GM23338 (cell line): ENCODE measurements around the gene DCP2. TPM values are rescaled to one million over a fixed set of nuclear protein-coding genes. Genes with fewer than 3 reads are reported as not detected.

Experiments used
- ATAC-seq: fragments of 200-7000 bp; cut with Tn5 transposase; 3 replicates; pipeline ENCODE4 v1.9.1; 2020
- DNase-seq: peaks from one replicate; pipeline ENCODE4 v3.0.0-alpha.2; 2015; ENCODE audit warnings: low spot score
- H2AFZ ChIP-seq: fragments of 200-600 bp; sonication (generic); 2 replicates; pipeline ENCODE4 v1.8.0; 2016; ENCODE audit warnings: antibody characterized with exemption, mild to moderate bottlenecking, moderate library complexity
- H3F3A ChIP-seq: fragments of 200-600 bp; sonication (generic); replicated peaks from 2 replicates; pipeline ENCODE4 v1.8.0; 2017; ENCODE audit warnings: antibody characterized with exemption, mixed run types, low read depth
- H3K27ac ChIP-seq: fragments of 200-600 bp; sonication (generic); 2 replicates; pipeline ENCODE4 v1.6.1; 2016; ENCODE audit warnings: low read depth
- H3K27me3 ChIP-seq: fragments of 200-600 bp; sonication (generic); 2 replicates; pipeline ENCODE4 v1.8.0; 2016; ENCODE audit warnings: mild to moderate bottlenecking, mixed run types, moderate library complexity; ENCODE audit not compliant: insufficient read depth
- H3K36me3 ChIP-seq: fragments of 200-600 bp; sonication (generic); 2 replicates; pipeline ENCODE4 v1.8.0; 2016; ENCODE audit warnings: mild to moderate bottlenecking; ENCODE audit not compliant: insufficient read depth
- H3K4me1 ChIP-seq: fragments of 200-600 bp; sonication (generic); 2 replicates; pipeline ENCODE4 v1.8.0; 2016; ENCODE audit warnings: mild to moderate bottlenecking, moderate library complexity; ENCODE audit not compliant: insufficient read depth
- H3K4me2 ChIP-seq: fragments of 200-600 bp; sonication (generic); 2 replicates; pipeline ENCODE4 v1.7.1; 2017; ENCODE audit warnings: mixed run types
- H3K4me3 ChIP-seq: fragments of 200-600 bp; sonication (generic); 2 replicates; pipeline ENCODE4 v1.6.1; 2016; ENCODE audit warnings: mixed run types
- H3K79me2 ChIP-seq: fragments of 200-600 bp; sonication (generic); replicated peaks from 2 replicates; pipeline ENCODE4 v1.8.0; 2017; ENCODE audit warnings: mild to moderate bottlenecking; ENCODE audit not compliant: insufficient read depth
- H3K9me2 ChIP-seq: fragments of 200-600 bp; sonication (generic); 2 replicates; pipeline ENCODE4 v1.8.0; 2017; ENCODE audit not compliant: insufficient read depth
- H4K20me1 ChIP-seq: fragments of 200-600 bp; sonication (generic); replicated peaks from 2 replicates; pipeline ENCODE4 v1.8.0; 2017; ENCODE audit warnings: mild to moderate bottlenecking; ENCODE audit not compliant: insufficient read depth
- H3K27ac Mint-ChIP-seq: 2 replicates; pipeline ENCODE4 v1.8.0; 2020; ENCODE audit warnings: inconsistent platforms, mild to moderate bottlenecking, moderate library complexity, mixed read lengths
- H3K27me3 Mint-ChIP-seq: 3 replicates; pipeline ENCODE4 v1.8.0; 2022; ENCODE audit warnings: low read depth, mild to moderate bottlenecking, moderate library complexity, mixed read lengths, inconsistent platforms; ENCODE audit not compliant: insufficient read depth, poor library complexity
- H3K36me3 Mint-ChIP-seq: 3 replicates; pipeline ENCODE4 v1.8.0; 2021; ENCODE audit warnings: low read depth, mild to moderate bottlenecking, inconsistent platforms, moderate library complexity, mixed read lengths
- H3K4me1 Mint-ChIP-seq: 3 replicates; pipeline ENCODE4 v1.8.0; 2020; ENCODE audit warnings: mild to moderate bottlenecking, inconsistent platforms, mixed read lengths
- H3K4me3 Mint-ChIP-seq: 3 replicates; pipeline ENCODE4 v1.8.0; 2021; ENCODE audit warnings: moderate library complexity, mild to moderate bottlenecking, inconsistent platforms, mixed read lengths
- H3K9me3 Mint-ChIP-seq: 3 replicates; pipeline ENCODE4 v1.8.0; 2020; ENCODE audit warnings: moderate library complexity, mild to moderate bottlenecking, inconsistent platforms, mixed read lengths
- CREB1 ChIP-seq: fragments of 250-450 bp; sonication (Bioruptor Pico); IDR thresholded peaks from 2 replicates; pipeline ENCODE4 v1.5.0; 2020; ENCODE audit warnings: low read depth, mild to moderate bottlenecking, moderate library complexity
- CTCF ChIP-seq, 2 experiments: fragments of 200-600 bp in 1 of 2; sonication (generic) in 1 of 2; conservative IDR thresholded peaks; 2 replicates each; pipeline versions ENCODE4 v1.5.1 to v1.6.1; 2016 to 2017; ENCODE audit warnings: antibody characterized with exemption in 2 of 2, low read depth in 2 of 2, mild to moderate bottlenecking in 2 of 2, moderate library complexity in 1 of 2
- ETS1 ChIP-seq: IDR thresholded peaks from 2 replicates; pipeline ENCODE4 v1.6.1; 2016; ENCODE audit warnings: antibody characterized with exemption
- EZH2 ChIP-seq: fragments of 200-600 bp; sonication (generic); IDR thresholded peaks from one replicate; pipeline ENCODE4 v1.8.0; 2017; ENCODE audit warnings: antibody characterized with exemption, mild to moderate bottlenecking, low read depth; ENCODE audit not compliant: unreplicated experiment
- EZH2phosphoT487 ChIP-seq: fragments of 200-600 bp; sonication (generic); IDR thresholded peaks from one replicate; pipeline ENCODE4 v1.8.1; 2018; ENCODE audit warnings: antibody characterized with exemption; ENCODE audit not compliant: unreplicated experiment
- JUNB ChIP-seq: IDR thresholded peaks from one replicate; pipeline ENCODE4 v1.6.1; 2016; ENCODE audit warnings: antibody characterized with exemption; ENCODE audit not compliant: unreplicated experiment
- NANOG ChIP-seq: IDR thresholded peaks from 2 replicates; pipeline ENCODE4 v1.6.1; 2016; ENCODE audit warnings: antibody characterized with exemption, borderline replicate concordance
- POLR2AphosphoS5 ChIP-seq: IDR thresholded peaks from 2 replicates; pipeline ENCODE4 v1.6.1; 2016; ENCODE audit warnings: antibody characterized with exemption, low read depth
- REST ChIP-seq: IDR thresholded peaks from one replicate; pipeline ENCODE4 v1.6.1; 2018; ENCODE audit warnings: antibody characterized with exemption; ENCODE audit not compliant: unreplicated experiment
- STAT1 ChIP-seq: IDR thresholded peaks from one replicate; pipeline ENCODE4 v1.6.1; 2016; ENCODE audit warnings: antibody characterized with exemption; ENCODE audit not compliant: unreplicated experiment
- ZNF114 ChIP-seq: fragments of 250-450 bp; sonication (Bioruptor Pico); IDR thresholded peaks from 2 replicates; pipeline ENCODE4 v1.5.0; 2020; ENCODE audit warnings: mild to moderate bottlenecking, moderate library complexity
- ZNF331 ChIP-seq: fragments of 250-450 bp; sonication (Bioruptor Pico); IDR thresholded peaks from 2 replicates; pipeline ENCODE4 v1.5.0; 2020; ENCODE audit warnings: low read depth, mild to moderate bottlenecking, moderate library complexity
- ZNF462 ChIP-seq: fragments of 250-450 bp; sonication (Bioruptor Pico); IDR thresholded peaks from 2 replicates; pipeline ENCODE4 v1.5.0; 2020; ENCODE audit warnings: mild to moderate bottlenecking, moderate library complexity
- polyA plus RNA-seq: library from polyadenylated mRNA; unstranded; fragments of >200 nt; fragmentation: Nextera tagmentation; extraction: Ambion mirVana; gene quantifications from 2 replicates; pipeline ENCODE4 v1.2.1, GENCODE V29; 2016
- total RNA-seq: library from RNA; depleted of rRNA; stranded (reverse); fragments of >200 nt; shearing (Covaris generic); gene quantifications from 2 replicates; pipeline ENCODE4 v1.2.3, GENCODE V29; 2014

DCP2 gene
- total and polyA plus RNA-seq, 2 experiments from 2014 or later: 96.6 to 165 TPM

- no peak overlapping the region for H2AFZ ChIP-seq
- H3K36me3 ChIP-seq: 0 out of 2 replicates have a peak, but pooled peaks cover 4% of the 10 kb centered on the region
- peaks cover 17% of the 10 kb centered on the region for H3K9me2 ChIP-seq
- ATAC-seq (no peak), DNase-seq (no peak)
- no peaks in the 10 kb centered on the region for H4K20me1 ChIP-seq
- H3K36me3 Mint-ChIP-seq: peaks cover 40% of the 10 kb centered on the region
- H3K27me3 ChIP-seq: no peaks in the 10 kb centered on the region
- H3K4me1 Mint-ChIP-seq: peaks cover 43% of the 10 kb centered on the region
- H3F3A ChIP-seq: peaks cover 8% of the 10 kb centered on the region; the same call in 1 of the 2 replicates
- no peak overlapping the region for H3K4me3 ChIP-seq
- H3K4me2 ChIP-seq: no peak overlapping the region
- no peaks in the 10 kb centered on the region; the same call in 2 of the 3 replicates for H3K9me3 Mint-ChIP-seq
- no peak overlapping the region for H3K4me3 Mint-ChIP-seq
- no peak overlapping the region for H3K27ac Mint-ChIP-seq
- H3K27me3 Mint-ChIP-seq: peaks cover 10% of the 10 kb centered on the region
- no peak for TF ChIP-seq REST
- no peak for TF ChIP-seq POLR2AphosphoS5
- no peak for TF ChIP-seq EZH2
- TF ChIP-seq EZH2phosphoT487: no peak
- TF ChIP-seq ZNF331 (CRISPR knock-in tag): no peak
- TF ChIP-seq ETS1: no peak
- no peak for TF ChIP-seq ZNF462 (CRISPR knock-in tag)
- TF ChIP-seq CREB1 (CRISPR knock-in tag): no peak
- TF ChIP-seq STAT1: no peak
- no peak for TF ChIP-seq ZNF114 (CRISPR knock-in tag)
- TF ChIP-seq CTCF (conservative IDR thresholded peaks at IDR 0.05; ENCODE audit: low read depth in 2 of 2): no peak
- TF ChIP-seq NANOG: no peak
- no peak for TF ChIP-seq JUNB
- H3K4me1 ChIP-seq: peaks cover 27% of the 10 kb centered on the region
- no peak overlapping the region for H3K27ac ChIP-seq
- no peaks in the 10 kb centered on the region for H3K79me2 ChIP-seq
These were observed 92.0 kb downstream of the DCP2 start for GRCh38 chr5:113068559-113068958.
